Measurements from ENCODE around the gene ANKRD29.
A peak's percentile ranks its signal among the peaks of the same experiment; 100 is the strongest.
"Not testable (repeated sequence)": the region's sequence is repeated elsewhere in the genome, so short reads cannot be mapped to it uniquely, and the experiment has no call there.

ANKRD29 gene

DNA sequence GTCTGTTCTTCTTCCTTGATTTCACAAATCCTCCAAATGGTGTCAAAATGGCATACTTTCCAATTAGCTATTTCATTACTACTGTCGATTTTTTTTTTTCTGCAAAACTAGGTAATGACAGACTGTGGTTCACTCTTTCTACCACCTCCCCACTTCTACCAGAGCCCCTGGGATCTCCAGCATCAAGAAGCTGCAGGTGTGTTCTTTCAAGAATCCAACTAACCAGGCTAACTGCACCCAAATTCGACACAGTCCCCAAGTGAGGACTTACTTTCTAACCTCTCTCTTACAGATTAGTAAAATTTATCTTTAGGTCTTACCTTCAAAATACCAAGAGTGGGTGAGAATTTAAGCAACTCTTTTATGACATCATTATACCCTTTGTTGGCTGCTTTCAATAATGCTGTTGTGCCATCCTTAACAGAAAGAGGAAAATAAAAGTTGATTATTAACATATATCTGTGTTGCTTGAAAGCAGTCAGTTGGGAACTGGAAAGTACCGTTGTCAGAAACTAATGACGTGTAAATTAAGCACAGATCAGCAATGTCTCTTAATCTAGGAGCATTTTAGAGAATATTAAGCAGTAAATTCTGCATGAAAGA lies 45.2 kb downstream of the ANKRD29 start:
- ATAC-seq = no peak
- Mint-ChIP-seq H3K4me3 (peak overlapping the region; percentile 32), H3K9me3 (no peaks in the 10 kb centered on the region), H3K27ac (peak overlapping the region; percentile 2), H3K36me3 (no peaks in the 10 kb centered on the region), H3K4me1 (peaks cover 32% of the 10 kb centered on the region), H3K27me3 (peaks cover 51% of the 10 kb centered on the region)

DNA sequence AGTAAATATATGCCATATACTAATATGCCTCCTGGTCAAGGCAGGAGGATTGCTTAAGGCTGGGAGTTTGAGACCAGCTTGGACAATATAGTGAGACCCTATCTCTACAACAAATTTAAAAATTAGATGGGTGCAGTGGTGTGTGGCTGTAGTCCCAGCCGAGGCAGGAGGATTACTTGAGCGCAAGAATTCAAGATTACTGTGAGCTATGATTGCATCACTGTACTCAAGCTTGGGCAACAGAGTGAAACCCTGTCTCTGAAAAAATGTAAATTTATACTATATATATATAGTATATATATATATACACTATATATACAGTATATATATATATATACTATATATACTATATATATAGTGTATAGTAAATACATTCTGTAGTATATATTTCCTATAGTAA lies 46.5 kb downstream of the ANKRD29 start:
- Mint-ChIP-seq H3K9me3 (no peaks in the 10 kb centered on the region), H3K27ac (no peak overlapping the region), H3K4me3 (no peak overlapping the region), H3K4me1 (peaks cover 25% of the 10 kb centered on the region), H3K36me3 (no peaks in the 10 kb centered on the region), H3K27me3 (peaks cover 40% of the 10 kb centered on the region)
- ATAC-seq = no peak

DNA sequence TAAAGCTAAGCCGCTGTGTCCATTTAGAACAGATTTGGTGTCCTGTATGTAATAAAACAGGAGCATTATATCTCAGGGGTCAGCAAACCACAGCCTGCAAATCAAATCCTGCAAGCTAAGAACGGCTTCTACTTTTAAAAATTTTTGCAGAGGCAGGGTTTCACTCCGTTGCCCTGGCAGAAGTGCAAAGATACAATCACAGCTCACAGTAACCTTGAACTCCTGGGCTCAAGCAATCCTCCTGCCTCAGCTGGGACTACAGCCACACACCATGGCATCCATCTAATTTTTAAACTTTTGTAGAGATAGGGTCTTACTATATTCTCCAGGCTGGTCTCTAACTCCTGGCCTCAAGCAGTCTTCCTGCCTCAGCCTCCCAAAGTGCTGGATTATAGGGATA lies 47.8 kb downstream of the ANKRD29 start:
- peaks cover 26% of the 10 kb centered on the region for H3K27me3 Mint-ChIP-seq
- H3K36me3 Mint-ChIP-seq = no peaks in the 10 kb centered on the region
- no peak for ATAC-seq
- H3K9me3 Mint-ChIP-seq = no peaks in the 10 kb centered on the region
- H3K4me1 Mint-ChIP-seq = peaks cover 24% of the 10 kb centered on the region
- H3K27ac Mint-ChIP-seq = no peak overlapping the region
- H3K4me3 Mint-ChIP-seq = no peak overlapping the region

DNA sequence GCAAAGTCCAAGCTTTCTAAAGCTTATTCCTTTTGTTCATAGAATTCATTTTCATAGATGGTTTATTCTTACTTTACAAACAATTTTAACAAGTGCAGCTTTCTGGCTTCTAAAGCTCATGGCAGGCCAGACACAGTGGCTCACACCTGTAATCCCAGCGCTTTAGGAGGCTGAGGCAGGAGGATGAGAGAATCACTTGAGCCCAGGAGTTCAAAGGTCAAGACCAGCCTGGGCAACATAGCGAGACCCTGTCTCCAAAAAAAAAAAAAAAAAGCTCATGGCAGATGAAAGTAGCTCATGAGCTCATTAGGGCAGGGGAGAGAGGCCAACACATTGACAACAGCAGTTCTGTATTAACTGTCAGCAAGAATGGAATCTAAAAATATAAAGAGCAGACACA lies 48.3 kb downstream of the ANKRD29 start:
- no peaks in the 10 kb centered on the region for H3K36me3 Mint-ChIP-seq
- ATAC-seq = no peak
- no peak overlapping the region for H3K4me3 Mint-ChIP-seq
- H3K27ac Mint-ChIP-seq = no peak overlapping the region
- no peaks in the 10 kb centered on the region for H3K9me3 Mint-ChIP-seq
- peaks cover 20% of the 10 kb centered on the region for H3K4me1 Mint-ChIP-seq
- H3K27me3 Mint-ChIP-seq = peaks cover 25% of the 10 kb centered on the region

DNA sequence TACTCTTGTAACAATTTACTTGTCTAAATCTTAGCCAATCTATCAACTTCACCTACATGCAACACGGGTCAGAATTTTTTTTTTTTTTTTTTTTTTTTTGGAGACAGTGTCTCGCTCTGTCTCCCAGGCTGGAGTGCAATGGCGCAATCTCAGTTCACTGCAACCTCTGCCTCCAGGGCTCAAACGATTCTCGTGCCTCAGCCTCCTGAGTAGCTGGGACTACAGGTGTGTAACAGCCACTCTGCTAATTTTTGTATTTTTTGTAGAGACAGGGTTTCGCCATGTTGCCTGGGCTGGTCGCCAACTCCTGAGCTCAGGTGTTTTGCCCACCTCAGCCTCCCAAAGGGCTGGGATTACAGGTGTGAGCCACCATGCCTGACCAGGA lies 49.6 kb downstream of the ANKRD29 start:
- H3K4me1 Mint-ChIP-seq, H3K9me3 Mint-ChIP-seq, H3K27ac Mint-ChIP-seq, H3K4me3 Mint-ChIP-seq, ATAC-seq, H3K36me3 Mint-ChIP-seq: not testable (repeated sequence)
- peaks cover 17% of the 10 kb centered on the region for H3K27me3 Mint-ChIP-seq

DNA sequence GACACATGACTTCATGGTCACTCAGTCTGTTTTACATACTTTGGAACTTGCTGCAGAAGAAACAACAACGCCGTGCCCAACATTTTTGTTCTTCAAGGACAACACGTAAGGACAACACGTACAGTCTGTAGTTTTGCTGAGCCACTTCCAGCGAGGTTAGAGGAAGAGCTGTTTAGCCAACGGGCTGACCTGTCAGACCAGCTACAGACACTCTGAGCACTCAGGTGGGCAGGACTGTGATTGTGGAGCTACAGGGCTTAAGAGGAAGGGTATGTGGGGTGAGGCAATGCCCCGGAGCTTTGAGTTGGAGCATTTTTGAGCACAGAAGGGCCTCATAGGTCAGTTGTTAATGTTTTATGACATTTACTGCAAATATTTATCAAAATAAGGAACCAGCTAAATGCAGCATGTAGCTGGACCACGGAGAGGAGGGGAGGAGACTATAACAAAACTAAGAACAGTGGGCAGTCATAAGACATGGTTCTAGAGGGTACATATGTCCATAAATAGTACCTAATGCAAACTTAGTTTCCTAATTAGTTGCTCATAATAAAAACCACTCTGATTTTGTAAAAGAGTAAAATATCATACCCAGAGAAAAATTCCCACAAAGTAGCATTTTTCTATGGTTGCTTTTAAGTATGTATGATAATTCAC lies 50.1 kb downstream of the ANKRD29 start:
- peak; percentile 20 for ATAC-seq
- Mint-ChIP-seq H3K27ac (no peak overlapping the region), H3K9me3 (no peaks in the 10 kb centered on the region)

DNA sequence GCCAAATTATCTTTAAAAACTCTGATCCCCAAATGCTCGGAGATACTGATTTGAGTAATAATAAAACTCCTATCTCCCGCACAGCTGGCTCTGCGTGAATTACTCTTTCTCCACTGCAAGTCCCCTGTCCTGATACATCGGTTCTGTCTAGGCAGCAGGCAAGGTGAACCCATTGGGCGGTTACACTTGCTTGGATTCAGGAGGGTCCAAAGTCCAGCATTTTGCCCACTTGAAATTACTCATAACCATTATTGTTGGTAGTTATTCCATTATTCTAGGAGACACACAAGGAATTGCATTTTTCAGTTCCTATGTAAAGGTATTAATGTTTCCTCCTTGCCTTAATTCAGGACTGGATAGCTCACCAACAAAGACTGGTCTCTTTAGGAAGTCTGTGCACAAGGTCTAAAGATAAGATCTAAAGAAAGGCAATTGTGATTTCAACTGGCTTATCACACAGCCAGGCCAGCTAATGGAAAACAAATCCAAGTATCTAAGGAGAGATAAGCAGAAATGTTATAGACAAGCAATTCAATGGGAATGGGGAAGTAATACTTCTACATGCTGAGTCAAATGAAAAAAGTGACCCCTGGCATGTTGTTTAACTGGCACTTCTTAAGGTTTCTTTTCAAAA lies 53.2 kb downstream of the ANKRD29 start:
- Mint-ChIP-seq H3K27me3 (peaks cover 9% of the 10 kb centered on the region), H3K27ac (no peak overlapping the region), H3K4me3 (no peak overlapping the region), H3K4me1 (no peaks in the 10 kb centered on the region), H3K36me3 (no peaks in the 10 kb centered on the region), H3K9me3 (no peaks in the 10 kb centered on the region)
- ATAC-seq = no peak

More for the DNA sequence above, 50.1 kb downstream of the ANKRD29 start:
- peaks cover 5% of the 10 kb centered on the region for H3K4me1 Mint-ChIP-seq
- H3K36me3 Mint-ChIP-seq = no peaks in the 10 kb centered on the region
- H3K27me3 Mint-ChIP-seq = peaks cover 12% of the 10 kb centered on the region
- no peak overlapping the region for H3K4me3 Mint-ChIP-seq

DNA sequence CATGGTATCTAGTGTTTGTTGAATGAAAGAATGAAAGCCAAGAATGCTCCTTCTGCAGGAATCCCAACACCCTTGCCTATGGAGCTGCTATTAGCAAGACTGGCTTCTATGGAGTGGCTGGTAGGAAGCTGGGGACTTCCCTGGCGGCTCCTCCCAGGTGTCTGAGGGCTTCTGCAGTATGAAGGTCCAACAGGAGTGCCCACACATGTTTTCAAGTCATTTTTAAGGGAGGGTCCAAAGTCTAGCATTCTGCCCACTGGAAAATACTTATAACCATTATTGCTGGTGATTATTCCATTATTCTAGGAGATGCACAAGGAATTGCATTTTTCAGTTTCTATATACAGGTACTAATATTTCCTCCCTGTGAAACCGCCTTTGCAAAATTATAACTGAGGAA lies 54.5 kb downstream of the ANKRD29 start:
- Mint-ChIP-seq H3K4me3 (no peak overlapping the region), H3K27ac (no peak overlapping the region), H3K4me1 (no peaks in the 10 kb centered on the region), H3K9me3 (no peaks in the 10 kb centered on the region), H3K27me3 (peaks cover 17% of the 10 kb centered on the region), H3K36me3 (no peaks in the 10 kb centered on the region)
- ATAC-seq = no peak

DNA sequence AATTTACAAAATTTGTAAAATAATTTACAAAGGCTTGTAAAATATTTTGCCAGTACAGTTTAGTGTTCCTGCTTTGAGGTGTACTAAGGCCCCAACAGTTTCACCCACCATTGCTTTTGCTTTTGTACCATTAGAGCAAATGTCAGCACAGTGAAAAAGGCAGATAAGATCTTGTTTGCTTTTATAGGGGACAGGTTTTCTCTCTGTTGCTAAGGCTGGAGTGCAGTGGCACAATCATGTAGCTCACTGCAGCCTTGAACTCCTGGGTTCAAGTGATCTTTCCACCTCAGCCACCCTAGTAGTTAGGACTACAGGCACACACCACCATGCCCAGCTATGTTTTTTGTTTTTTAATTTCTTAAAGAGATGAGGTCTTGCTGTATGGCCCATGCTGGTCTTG lies 56.8 kb downstream of the ANKRD29 start:
- Mint-ChIP-seq H3K4me1 (no peaks in the 10 kb centered on the region), H3K36me3 (no peaks in the 10 kb centered on the region), H3K9me3 (no peaks in the 10 kb centered on the region), H3K27me3 (peaks cover 17% of the 10 kb centered on the region), H3K27ac (no peak overlapping the region), H3K4me3 (no peak overlapping the region)
- ATAC-seq = no peak

DNA sequence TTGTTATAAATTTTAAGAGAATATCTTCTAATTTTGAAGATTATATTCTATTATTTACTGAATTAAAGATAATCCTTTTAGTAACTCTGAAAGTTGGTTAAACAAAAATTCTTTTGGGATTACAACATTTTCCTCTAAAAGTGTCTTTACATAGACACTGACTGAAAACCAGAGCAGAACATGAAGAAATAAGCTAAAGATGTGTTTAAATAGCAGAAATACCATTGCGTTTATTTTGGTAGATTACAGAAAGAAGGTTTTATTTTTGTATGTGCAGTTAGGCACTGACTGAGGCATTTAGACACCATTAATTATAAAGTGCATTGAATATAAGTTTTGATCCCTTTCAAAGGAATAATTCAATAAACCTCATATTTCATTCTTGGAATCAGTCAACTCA lies 62.9 kb downstream of the ANKRD29 start:
- Mint-ChIP-seq H3K36me3 (no peaks in the 10 kb centered on the region), H3K27ac (no peak overlapping the region), H3K4me3 (no peak overlapping the region), H3K27me3 (peaks cover 8% of the 10 kb centered on the region), H3K4me1 (peaks cover 10% of the 10 kb centered on the region), H3K9me3 (peaks cover 5% of the 10 kb centered on the region)
- ATAC-seq = no peak

DNA sequence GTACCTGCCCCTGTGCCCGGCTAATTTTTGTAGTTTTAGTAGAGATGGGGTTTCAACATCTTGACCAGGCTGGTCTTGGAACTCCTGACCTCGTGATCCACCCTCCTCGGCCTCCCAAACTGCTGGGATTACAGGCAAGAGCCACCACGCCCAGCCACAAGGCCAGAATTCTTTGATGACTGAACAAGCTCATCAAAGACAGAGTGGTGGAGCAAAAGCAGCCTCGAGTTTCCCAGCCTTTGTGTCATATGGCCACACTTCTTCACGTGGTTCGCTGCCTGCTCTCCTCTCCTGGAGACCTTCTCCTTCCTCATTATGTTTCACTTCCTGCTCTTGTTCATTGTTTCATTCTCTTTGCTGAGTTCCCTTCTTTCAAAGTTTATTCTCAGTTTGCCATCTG lies 66.5 kb downstream of the ANKRD29 start:
- H3K27me3 Mint-ChIP-seq = no peaks in the 10 kb centered on the region

DNA sequence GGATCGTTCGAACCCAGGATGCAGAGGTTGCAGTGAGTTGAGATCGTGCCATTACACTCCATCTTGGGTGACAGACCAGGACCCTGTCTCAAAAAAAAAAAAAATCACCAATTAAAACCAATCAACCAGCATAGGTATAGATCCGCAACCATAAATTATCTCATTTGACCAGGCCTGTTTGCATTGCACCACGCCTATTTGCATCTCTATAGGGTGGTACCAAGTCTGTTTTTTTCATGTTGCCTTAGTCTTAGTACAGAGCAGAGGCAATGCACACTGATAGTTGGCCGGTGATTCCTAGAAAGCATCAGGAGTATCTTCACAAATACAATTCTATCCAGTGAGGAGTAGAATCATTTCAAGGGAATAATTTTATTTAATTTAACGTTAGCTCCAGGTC lies 67.1 kb downstream of the ANKRD29 start:
- no peak for ATAC-seq
- no peak overlapping the region for H3K27ac Mint-ChIP-seq
- peaks cover 10% of the 10 kb centered on the region for H3K4me1 Mint-ChIP-seq
- H3K36me3 Mint-ChIP-seq = no peaks in the 10 kb centered on the region
- no peaks in the 10 kb centered on the region for H3K27me3 Mint-ChIP-seq
- peaks cover 5% of the 10 kb centered on the region for H3K9me3 Mint-ChIP-seq
- H3K4me3 Mint-ChIP-seq = no peak overlapping the region

More for the DNA sequence above, 66.5 kb downstream of the ANKRD29 start:
- Mint-ChIP-seq H3K4me3 (no peak overlapping the region), H3K36me3 (no peaks in the 10 kb centered on the region), H3K9me3 (peaks cover 5% of the 10 kb centered on the region), H3K4me1 (peaks cover 10% of the 10 kb centered on the region), H3K27ac (peak overlapping the region; percentile 43)
- no peak for ATAC-seq

DNA sequence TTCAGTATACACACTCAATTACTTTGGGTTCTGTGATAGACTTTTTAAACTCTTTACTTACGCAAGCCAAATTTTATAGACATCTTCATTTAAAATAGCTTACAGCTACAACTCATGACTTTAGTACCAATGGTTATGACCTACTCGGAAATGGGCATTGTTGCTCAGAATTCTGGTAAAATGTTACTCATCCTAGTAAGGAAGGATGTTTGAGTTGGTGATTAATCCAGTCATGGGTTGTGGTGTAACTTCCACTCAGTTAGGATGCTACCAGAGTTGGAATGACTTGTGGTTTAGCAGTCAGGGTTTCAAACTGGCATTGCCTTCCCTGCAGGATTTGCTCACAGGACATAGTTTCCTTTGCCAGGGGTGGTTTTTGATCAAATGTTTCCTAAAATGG lies 69.0 kb downstream of the ANKRD29 start:
- Mint-ChIP-seq H3K27ac (no peak overlapping the region), H3K4me1 (peaks cover 10% of the 10 kb centered on the region), H3K27me3 (no peaks in the 10 kb centered on the region), H3K36me3 (no peaks in the 10 kb centered on the region), H3K4me3 (no peak overlapping the region), H3K9me3 (peaks cover 5% of the 10 kb centered on the region)
- no peak for ATAC-seq

DNA sequence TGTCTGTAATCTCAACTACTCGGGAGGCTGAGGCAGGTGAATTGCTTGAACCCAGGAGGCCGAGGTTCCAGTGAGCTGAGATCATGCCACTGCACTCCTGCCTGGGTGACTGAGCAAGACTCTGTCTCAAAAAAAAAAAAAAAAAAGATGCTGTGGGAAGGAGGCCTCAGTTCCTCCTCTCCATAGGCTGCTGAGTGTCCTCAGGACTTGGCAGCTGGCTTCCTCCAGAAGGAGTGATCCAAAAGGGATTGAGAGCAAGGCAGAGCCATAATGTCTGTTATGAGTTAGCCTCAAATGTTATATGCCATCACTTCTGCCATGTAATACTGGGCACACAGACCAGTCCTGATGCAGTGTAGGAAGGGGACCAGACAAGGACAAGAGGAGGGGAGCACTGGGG lies 69.8 kb downstream of the ANKRD29 start:
- Mint-ChIP-seq H3K9me3 (peaks cover 5% of the 10 kb centered on the region), H3K4me3 (no peak overlapping the region), H3K4me1 (peaks cover 10% of the 10 kb centered on the region), H3K27me3 (no peaks in the 10 kb centered on the region), H3K27ac (no peak overlapping the region), H3K36me3 (no peaks in the 10 kb centered on the region)
- ATAC-seq = no peak

DNA sequence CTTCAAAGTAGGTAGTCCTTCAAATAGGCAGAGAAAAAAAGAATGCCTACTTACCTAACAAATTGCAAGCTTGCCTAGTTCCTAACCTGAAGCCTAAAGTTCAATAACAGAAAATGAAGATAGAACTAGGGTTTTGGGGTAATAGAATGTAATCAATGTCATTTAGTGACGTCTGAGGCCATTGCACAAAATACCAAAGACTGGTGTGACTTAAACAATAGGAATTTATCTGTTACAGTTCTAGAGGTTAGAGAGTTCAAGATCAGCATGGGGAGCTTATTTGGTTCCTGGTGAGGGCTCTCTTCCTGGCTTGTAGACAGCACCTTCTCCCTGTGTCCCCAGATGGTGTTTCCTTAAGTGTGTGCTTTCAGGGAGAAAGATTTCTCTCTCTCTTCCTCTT lies 71.7 kb downstream of the ANKRD29 start:
- no peaks in the 10 kb centered on the region for H3K9me3 Mint-ChIP-seq
- H3K4me1 Mint-ChIP-seq = peaks cover 7% of the 10 kb centered on the region
- no peaks in the 10 kb centered on the region for H3K36me3 Mint-ChIP-seq
- no peak for ATAC-seq
- no peak overlapping the region for H3K4me3 Mint-ChIP-seq
- H3K27ac Mint-ChIP-seq = no peak overlapping the region
- no peaks in the 10 kb centered on the region for H3K27me3 Mint-ChIP-seq

Data from stimulated activated memory B cell treated with anti-CD40 and anti-IgM and Interleukin-4, amounts not matched to agents 10 μg/mL and 1 μg/mL and 100 μg/mL, for 72 hours (primary cell).